Stimulated activated CD4-positive, alpha-beta T cell treated with anti-CD3 and anti-CD28 coated beads, Interleukin-1b, Interleukin-23, amount 100 ng/mL, for 48 hours (primary cell): ENCODE results near the gene N4BP2L1.
"Not testable (repeated sequence)": the region's sequence is repeated elsewhere in the genome, so short reads cannot be mapped to it uniquely, and the experiment has no call there.

Source experiments
- DNase-seq: peaks from one replicate; pipeline ENCODE4 v3.0.0-alpha.2; 2020

N4BP2L1 gene

GRCh38 chr13:32384702-32385101 is 43.2 kb downstream of the N4BP2L1 start:
- no peak for DNase-seq

- no peak for DNase-seq
Observed at GRCh38 chr13:32383836-32384618, 43.9 kb downstream of the N4BP2L1 start.

GRCh38 chr13:32381539-32381938 is 46.4 kb downstream of the N4BP2L1 start:
- no peak for DNase-seq

GRCh38 chr13:32378012-32378411 is 49.9 kb downstream of the N4BP2L1 start:
- no peak for DNase-seq

- no peak for DNase-seq
Observed at GRCh38 chr13:32376642-32377415, 51.1 kb downstream of the N4BP2L1 start.

- no peak for DNase-seq
Observed at GRCh38 chr13:32370805-32371204, 57.1 kb downstream of the N4BP2L1 start.

- no peak for DNase-seq
Observed at GRCh38 chr13:32362574-32362973, 65.4 kb downstream of the N4BP2L1 start.

- DNase-seq, result not testable (repeated sequence)
Observed at GRCh38 chr13:32355935-32356334, 72.0 kb downstream of the N4BP2L1 start.

GRCh38 chr13:32354040-32354439 is 73.9 kb downstream of the N4BP2L1 start:
- DNase-seq, result no peak

- DNase-seq, result not testable (repeated sequence)
Observed at GRCh38 chr13:32350839-32351441, 77.0 kb downstream of the N4BP2L1 start.
